ENCODE results near the gene TSBP1.

DNA sequence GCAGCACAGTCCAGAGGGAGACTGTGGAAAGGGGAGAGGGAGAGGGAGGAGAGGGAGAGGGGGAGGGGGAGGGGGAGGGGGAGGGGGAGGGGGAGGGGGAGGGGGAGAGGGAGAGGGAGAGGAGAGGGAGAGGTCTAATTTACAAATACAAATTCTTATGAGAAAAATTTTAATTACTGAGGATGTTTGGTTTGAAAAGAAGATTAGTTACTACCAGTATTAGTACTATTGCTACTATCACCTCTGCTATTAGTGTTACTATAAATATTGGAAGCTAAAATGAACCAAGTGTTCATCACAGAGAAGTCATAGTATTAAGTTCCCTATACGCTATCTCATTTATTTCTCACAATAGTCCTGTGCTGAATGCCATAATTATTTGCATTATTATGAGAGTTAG is 14.3 kb upstream of the TSBP1 start:
- TF ChIP-seq, protein P1, sequence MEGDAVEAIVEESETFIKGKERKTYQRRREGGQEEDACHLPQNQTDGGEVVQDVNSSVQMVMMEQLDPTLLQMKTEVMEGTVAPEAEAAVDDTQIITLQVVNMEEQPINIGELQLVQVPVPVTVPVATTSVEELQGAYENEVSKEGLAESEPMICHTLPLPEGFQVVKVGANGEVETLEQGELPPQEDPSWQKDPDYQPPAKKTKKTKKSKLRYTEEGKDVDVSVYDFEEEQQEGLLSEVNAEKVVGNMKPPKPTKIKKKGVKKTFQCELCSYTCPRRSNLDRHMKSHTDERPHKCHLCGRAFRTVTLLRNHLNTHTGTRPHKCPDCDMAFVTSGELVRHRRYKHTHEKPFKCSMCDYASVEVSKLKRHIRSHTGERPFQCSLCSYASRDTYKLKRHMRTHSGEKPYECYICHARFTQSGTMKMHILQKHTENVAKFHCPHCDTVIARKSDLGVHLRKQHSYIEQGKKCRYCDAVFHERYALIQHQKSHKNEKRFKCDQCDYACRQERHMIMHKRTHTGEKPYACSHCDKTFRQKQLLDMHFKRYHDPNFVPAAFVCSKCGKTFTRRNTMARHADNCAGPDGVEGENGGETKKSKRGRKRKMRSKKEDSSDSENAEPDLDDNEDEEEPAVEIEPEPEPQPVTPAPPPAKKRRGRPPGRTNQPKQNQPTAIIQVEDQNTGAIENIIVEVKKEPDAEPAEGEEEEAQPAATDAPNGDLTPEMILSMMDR (IDR thresholded peaks at IDR 0.05 in 4 of 5, conservative IDR thresholded peaks at IDR 0.05 in 1 of 5): no peak
- TF ChIP-seq POLR2A (IDR thresholded peaks at IDR 0.05): no peak
